GM10847 (cell line): Measurements from ENCODE around the gene CXorf38.
A peak's percentile ranks its signal among the peaks of the same experiment; 100 is the strongest.

Experiments
- POLR2A ChIP-seq: IDR thresholded peaks from 2 replicates; pipeline ENCODE4 v1.6.1; 2011; ENCODE audit not compliant: insufficient read length; ENCODE audit errors: extremely low read depth

Gene CXorf38

DNA sequence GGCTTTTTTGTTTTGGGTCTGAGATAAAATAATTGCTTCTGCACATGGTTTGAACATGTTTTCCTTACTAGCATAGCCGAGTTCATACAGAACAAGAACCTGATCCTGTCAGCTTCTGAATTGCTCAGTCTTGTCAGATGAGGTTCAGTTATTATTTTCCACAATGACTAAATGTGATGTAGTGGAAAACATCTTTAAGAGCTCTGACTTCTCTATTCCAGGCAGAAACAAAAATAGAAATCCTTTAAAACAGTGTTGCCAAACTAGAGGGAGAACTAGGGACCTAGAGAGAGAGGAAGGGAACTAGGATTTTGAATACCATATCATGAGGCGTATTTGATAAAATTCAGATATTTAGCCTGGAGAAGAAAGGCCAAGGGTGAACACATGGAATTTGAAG, 64.5 kb downstream of the CXorf38 start:
- no peak for TF ChIP-seq POLR2A

DNA sequence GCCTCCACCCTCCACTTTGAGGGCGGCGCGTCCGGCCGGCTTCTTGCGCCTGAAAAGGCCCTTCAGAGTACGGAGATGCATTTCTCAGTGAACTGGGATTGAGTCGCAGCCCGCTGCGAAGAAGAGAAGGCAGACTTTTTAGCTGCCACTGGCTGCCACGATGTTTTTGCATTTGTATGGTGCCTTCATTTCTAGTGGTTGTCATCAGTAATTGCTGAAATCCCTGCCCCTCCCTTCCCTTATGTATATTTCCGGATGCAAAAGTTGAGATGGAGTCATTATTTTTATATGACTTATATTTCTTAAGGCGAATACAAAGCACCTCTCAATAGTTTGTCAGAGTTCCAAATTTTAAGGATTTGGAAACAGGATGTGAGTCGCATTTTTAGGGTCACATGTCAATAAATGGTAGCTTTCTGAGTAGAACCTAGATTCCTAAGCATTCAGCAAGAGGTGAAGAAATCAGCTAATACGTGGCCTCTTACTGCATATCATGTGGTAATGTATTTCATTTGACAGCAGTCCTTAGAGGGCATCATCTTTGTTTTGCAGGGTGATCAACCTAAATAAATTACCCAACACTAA, 65.9 kb downstream of the CXorf38 start:
- no peak for TF ChIP-seq POLR2A

DNA sequence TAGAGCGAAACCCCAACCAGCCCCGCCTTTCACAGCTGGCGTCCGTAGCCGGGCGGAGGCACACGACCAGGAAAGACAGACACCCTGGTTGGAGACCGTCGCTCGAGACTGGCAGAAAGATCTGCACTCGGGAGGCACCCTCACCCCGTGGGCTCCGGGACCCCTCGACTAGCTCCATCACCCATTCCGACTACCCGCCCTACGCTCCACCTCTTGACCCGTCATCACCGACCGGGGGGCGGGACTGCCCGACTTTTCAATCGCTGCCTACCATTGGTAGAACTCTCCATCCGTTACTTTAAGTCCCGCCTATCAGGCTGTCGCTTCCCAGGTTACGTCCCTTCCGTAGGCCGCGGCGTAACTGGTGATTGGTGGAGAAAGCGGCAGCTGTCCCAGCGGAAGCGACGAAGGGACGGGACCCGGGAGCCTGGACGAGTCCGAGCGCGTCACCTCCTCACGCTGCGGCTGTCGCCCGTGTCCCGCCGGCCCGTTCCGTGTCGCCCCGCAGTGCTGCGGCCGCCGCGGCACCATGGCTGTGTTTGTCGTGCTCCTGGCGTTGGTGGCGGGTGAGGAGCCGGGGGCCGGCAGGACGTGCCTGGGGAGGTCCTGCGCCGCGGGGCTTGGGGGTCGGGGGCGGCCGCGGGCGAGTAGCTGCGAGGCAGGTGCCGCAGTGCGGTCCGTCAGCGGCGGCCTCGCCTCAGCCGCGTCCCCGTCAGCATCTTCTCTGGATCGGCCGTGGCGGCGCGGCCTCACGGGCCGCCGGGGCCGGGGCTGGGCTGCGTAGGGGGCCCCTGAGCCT, 66.6 kb downstream of the CXorf38 start, which contains the start of gene ATP6AP2:
ATP6AP2 (plus strand) TSS at position 434 of the 799 bp plus-strand sequence; CDS start at position 530, 96 bp downstream.
- TF ChIP-seq POLR2A: peak; percentile 58

DNA sequence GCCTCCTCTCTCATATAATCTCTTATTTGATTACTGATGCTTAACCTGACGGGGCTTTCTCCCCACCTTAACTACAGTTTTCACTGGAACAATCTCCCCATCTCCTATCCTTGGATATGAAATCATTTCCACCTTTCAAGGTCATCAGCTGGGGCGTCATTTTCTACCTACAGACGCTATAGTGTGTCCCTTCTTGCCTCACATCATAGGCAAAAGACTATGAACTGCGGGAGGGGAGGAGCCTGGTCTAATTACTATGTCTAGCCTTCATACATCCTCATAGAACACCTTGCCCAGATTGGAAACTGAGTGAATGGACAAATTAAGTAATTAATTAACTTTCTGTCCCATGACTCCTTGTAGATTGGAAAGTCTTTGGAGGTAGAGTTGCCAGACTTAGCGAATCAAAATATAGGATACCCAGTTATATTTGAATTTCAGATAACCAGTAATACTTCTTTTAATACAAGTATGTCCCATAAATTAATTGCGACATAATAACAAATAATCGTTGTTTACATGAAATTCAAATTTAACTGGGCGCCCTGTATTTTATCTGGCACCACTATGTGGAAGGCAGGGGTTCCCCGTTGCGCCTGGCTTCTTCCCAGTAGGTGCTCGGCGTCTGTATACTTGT, 67.3 kb downstream of the CXorf38 start:
- TF ChIP-seq POLR2A: no peak

DNA sequence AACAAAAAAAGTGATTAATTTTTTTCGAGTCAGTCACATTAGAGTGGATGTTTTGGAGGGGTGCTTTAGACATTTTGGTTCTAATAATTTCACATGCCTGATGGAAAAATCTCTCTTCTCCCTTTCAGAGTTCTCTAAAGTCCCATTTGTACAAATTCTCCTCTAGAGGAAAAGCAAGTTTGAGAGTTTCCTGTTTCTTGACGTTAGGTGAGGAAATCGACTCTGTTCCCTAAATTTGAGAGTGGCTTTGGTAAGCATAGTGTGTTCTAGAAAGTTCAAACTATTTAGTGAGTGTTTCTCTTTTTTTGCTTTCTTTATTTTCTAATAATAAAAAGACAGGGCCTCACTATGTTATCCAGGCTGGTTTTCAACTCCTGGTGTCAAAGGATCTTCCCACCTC, 68.2 kb downstream of the CXorf38 start:
- TF ChIP-seq POLR2A: no peak

DNA sequence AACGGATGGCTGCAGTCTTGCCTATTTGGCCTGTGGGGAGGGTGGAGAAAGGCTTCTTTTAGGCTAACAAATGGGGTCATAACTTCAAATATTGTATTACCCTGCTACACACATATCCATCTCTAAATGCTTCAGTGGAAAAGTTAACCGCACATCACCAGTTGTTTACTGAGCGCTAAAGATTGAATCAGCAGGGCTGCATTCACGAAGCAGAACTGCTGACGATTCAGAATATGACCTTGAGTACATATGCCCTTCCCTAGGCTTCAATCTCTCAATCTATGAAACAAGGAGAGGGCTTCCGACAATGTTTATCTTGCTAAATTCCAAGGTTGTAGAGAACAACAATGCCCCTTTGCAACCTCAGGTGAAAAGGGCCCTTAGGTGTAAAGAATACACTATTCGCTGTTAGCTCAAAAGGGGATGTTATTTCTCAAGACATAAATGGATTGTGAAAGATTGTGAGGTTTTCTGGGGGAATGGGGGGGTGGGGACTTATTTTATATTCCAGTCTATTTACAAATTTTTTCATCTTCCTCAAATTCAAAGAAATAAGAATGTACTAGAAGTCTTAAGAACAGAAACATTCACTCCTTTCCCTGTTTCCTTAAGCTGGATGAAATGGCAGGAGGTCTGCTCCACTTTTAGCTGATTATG, 69.2 kb downstream of the CXorf38 start:
- TF ChIP-seq POLR2A: no peak
